ENCODE measurements around the gene MEPE.

GRCh38 chr4:87881115-87881514, 48.3 kb downstream of the MEPE start:
- TF ChIP-seq EZH2 (IDR thresholded peaks at IDR 0.05; ENCODE audit: borderline replicate concordance, insufficient read depth, low read length, poor library complexity, severe bottlenecking) (no peak), CTCF (IDR thresholded peaks at IDR 0.05; ENCODE audit: poor library complexity, severe bottlenecking) (no peak), REST (IDR thresholded peaks at IDR 0.05; ENCODE audit: borderline replicate concordance) (no peak), POLR2AphosphoS5 (IDR thresholded peaks at IDR 0.05) (no peak), RAD21 (conservative IDR thresholded peaks at IDR 0.05) (no peak)
